Activated CD8-positive, alpha-beta memory T cell treated with anti-CD3 and anti-CD28 coated beads, Interleukin-2, amount 10 ng/mL, durations not matched to agents 7 days and 5 days (primary cell): ENCODE results near the gene GDI1. TPM values are rescaled to one million over a fixed set of nuclear protein-coding genes. Genes with fewer than 3 reads are reported as not detected.

Experiments
- ATAC-seq: fragments of 150-1000 bp; cut with Tn5 transposase; one replicate; pipeline ENCODE4 v1.10.0; 2021; ENCODE audit warnings: moderate library complexity
- CTCF ChIA-PET: fragments of 350-600 bp; sonication (Branson Sonifier 250); formaldehyde crosslinking; loops from one replicate; lab custom pipeline; 2021; ENCODE audit warnings: antibody characterized with exemption; lab: Charles Lee
- DNase-seq: peaks from one replicate; pipeline ENCODE4 v3.0.0-alpha.2; 2020
- H3K27ac Mint-ChIP-seq: one replicate; pipeline ENCODE4 v1.8.0; 2021; ENCODE audit warnings: mild to moderate bottlenecking, mixed read lengths
- H3K27me3 Mint-ChIP-seq: one replicate; pipeline ENCODE4 v1.8.0; 2021; ENCODE audit warnings: mixed read lengths
- H3K36me3 Mint-ChIP-seq: one replicate; pipeline ENCODE4 v1.8.0; 2021; ENCODE audit warnings: mild to moderate bottlenecking, mixed read lengths
- H3K4me1 Mint-ChIP-seq: one replicate; pipeline ENCODE4 v1.8.0; 2021; ENCODE audit warnings: mixed read lengths
- H3K4me3 Mint-ChIP-seq: one replicate; pipeline ENCODE4 v1.8.0; 2021; ENCODE audit warnings: mild to moderate bottlenecking, moderate library complexity, mixed read lengths
- H3K9me3 Mint-ChIP-seq: one replicate; pipeline ENCODE4 v1.8.0; 2022; ENCODE audit warnings: low read depth, mixed read lengths
- microRNA-seq: library from miRNA; unstranded; fragments of <30 nt; microRNA quantifications from one replicate; pipeline ENCODE4 v1.2.0, GENCODE V29; 2022
- total RNA-seq, 2 experiments: library from RNA; stranded (reverse); gene quantifications; one replicate each; pipeline ENCODE4 v1.2.3, GENCODE V29; 2021

Gene GDI1
- total RNA-seq, 2 experiments from 2014 or later, result 99.0 to 117 TPM

GRCh38 chrX:154487518-154488290 is 50.8 kb downstream of the GDI1 start:
- ATAC-seq (no peak), DNase-seq (no peak)
- no peaks in the 10 kb centered on the region for H3K27me3 Mint-ChIP-seq
- H3K27ac Mint-ChIP-seq, result no peak overlapping the region
- H3K9me3 Mint-ChIP-seq, result no peaks in the 10 kb centered on the region
- CTCF ChIA-PET, result interaction anchor here (0.6 to 1.6 kb wide), 2 partner anchors 59 to 508 kb away, joined by 3 read pairs; no protein-coding TSS in a partner anchor
- peaks cover 2% of the 10 kb centered on the region for H3K36me3 Mint-ChIP-seq
- peak overlapping the region; percentile 63 for H3K4me3 Mint-ChIP-seq
- H3K4me1 Mint-ChIP-seq, result peaks cover 38% of the 10 kb centered on the region

DNA sequence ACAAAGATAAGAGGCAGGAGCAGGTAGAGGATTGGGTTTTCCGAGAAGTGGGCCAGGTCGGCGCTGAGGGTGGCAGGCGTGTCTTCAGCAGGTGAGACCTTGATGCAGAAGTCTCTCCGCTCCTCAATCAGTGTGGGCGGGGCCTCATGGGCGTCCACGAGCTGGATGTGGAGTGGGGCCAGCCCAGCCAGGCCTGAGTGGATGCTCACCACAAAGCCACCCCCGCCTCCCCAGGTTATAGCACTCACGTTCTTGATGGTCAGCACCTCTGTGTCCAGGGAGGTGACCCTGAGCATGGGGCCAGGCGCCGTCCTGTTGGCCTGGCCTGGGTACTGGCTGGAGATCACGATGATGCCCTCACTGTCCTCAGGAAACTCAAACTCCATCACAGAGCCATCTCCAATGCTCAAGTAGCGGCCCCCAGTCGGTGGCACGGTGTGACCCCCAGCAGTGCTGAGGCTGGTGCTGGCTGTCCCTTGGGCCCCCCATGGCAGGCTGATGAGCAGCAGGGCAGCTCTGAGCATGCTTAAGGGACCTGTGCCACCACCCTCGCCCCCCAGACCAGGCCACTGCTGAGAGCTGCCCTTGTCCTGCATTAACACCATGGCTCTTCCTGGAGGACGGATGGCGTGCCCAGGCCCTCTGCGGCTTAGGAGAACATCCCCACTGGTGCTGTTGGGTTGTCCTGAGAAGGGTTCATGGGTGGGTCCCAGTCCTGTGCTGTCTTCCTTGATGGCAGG is 51.6 kb downstream of the GDI1 start:
- no peak overlapping the region for H3K4me3 Mint-ChIP-seq
- peaks cover 37% of the 10 kb centered on the region for H3K4me1 Mint-ChIP-seq
- ATAC-seq (no peak), DNase-seq (no peak)
- CTCF ChIA-PET, result interaction anchor here (0.6 to 1.3 kb wide), 2 partner anchors 45 to 509 kb away, joined by 3 to 4 read pairs; no protein-coding TSS in a partner anchor
- no peaks in the 10 kb centered on the region for H3K9me3 Mint-ChIP-seq
- no peaks in the 10 kb centered on the region for H3K27me3 Mint-ChIP-seq
- H3K27ac Mint-ChIP-seq, result no peak overlapping the region
- peaks cover under 1% of the 10 kb centered on the region for H3K36me3 Mint-ChIP-seq

GRCh38 chrX:154489182-154489581 is 52.2 kb downstream of the GDI1 start:
- H3K36me3 Mint-ChIP-seq, result no peaks in the 10 kb centered on the region
- no peaks in the 10 kb centered on the region for H3K9me3 Mint-ChIP-seq
- no peaks in the 10 kb centered on the region for H3K27me3 Mint-ChIP-seq
- CTCF ChIA-PET, result interaction anchor here (1.3 to 1.5 kb wide), 4 partner anchors 21 to 44 kb away, joined by 3 to 4 read pairs (median 3); no protein-coding TSS in a partner anchor
- H3K27ac Mint-ChIP-seq, result peak overlapping the region; percentile 91
- no peak for ATAC-seq
- DNase-seq, result no peak
- H3K4me3 Mint-ChIP-seq, result peak overlapping the region; percentile 84
- peaks cover 36% of the 10 kb centered on the region for H3K4me1 Mint-ChIP-seq

DNA sequence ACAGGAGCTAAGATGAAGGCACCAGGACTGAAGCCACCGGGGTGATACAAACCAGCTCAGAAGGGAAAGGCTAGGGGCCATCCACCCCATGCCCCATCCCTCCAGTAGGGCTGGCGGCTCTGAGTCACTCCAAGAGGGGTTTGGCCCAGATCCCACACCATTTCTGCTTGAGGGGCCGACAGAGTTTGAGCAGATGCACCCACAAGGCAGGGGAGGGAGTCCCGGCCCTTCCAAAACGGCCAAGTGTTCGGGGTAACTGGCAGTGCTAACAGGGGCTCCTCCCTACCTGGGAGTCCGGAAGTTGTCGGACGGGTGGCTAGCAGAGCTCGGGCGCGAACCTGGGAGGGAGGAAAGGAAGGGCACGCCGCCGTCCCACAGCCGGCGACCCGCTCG is 53.1 kb downstream of the GDI1 start:
- CTCF ChIA-PET, result interaction anchor here (1.3 to 1.9 kb wide), 7 partner anchors 20 to 117 kb away, joined by 3 to 6 read pairs (median 3); no protein-coding TSS in a partner anchor
- DNase-seq (peak; percentile 66), ATAC-seq (peak; percentile 28)
- no peaks in the 10 kb centered on the region for H3K36me3 Mint-ChIP-seq
- H3K4me1 Mint-ChIP-seq, result peaks cover 30% of the 10 kb centered on the region
- H3K9me3 Mint-ChIP-seq, result no peaks in the 10 kb centered on the region
- peak overlapping the region; percentile 91 for H3K27ac Mint-ChIP-seq
- no peaks in the 10 kb centered on the region for H3K27me3 Mint-ChIP-seq
- H3K4me3 Mint-ChIP-seq, result peak overlapping the region; percentile 84

DNA sequence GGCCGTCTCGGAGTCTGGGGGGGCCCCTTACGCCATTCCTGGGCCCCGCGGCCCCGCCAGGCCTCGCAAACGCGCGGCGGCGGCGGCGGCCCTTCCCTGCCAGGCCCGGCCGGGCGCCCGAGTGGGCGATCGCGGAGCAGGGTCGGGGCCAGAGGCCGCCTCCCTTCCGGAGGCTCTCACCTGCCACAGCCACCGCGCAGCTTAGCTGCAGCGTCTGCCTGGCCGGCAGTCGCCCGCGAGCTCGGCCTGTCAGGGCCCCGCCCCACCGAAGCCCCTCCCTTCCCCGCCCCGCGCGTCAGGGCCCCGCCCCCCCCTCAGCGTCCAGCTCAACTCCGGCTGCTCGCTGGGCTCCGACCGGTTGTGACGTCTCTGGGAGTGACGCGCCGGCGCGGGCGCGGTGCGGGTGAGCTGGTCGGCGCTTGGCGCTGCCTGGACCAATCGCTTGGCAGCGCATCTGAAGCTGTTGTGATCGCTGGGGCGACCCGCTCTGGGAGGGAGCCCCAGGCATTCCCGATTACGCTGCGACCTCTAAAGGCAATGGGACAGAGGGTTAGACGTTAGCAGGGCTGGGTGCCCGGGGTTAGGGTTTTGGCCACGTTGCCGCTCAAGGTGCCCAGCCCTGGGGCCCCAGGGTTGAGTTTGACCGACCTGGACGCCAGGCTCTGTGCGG is 53.6 kb downstream of the GDI1 start, which contains the start of gene SLC10A3:
Gene SLC10A3 (minus strand): TSS at position 216 of the 670 bp plus-strand sequence. CDS start 1,689 bp downstream, outside the sequence.
- peak; percentile 89 for ATAC-seq
- H3K9me3 Mint-ChIP-seq, result no peaks in the 10 kb centered on the region
- CTCF ChIA-PET, result interaction anchor here (1.3 to 1.9 kb wide), 6 partner anchors 20 to 118 kb away, joined by 3 to 6 read pairs (median 3); no protein-coding TSS in a partner anchor
- no peaks in the 10 kb centered on the region for H3K36me3 Mint-ChIP-seq
- H3K4me3 Mint-ChIP-seq, result peak within 1 kb of the TSS; percentile 85
- peak; percentile 94 for DNase-seq
- H3K27ac Mint-ChIP-seq, result peak within 1 kb of the TSS; percentile 93
- H3K27me3 Mint-ChIP-seq, result no peaks in the 10 kb centered on the region
- H3K4me1 Mint-ChIP-seq, result peaks cover 28% of the 10 kb centered on the region

Small RNAs within 50 kb of the gene (microRNA-seq; reads per million reads assigned to microRNA genes)
- 1.3 reads per million for gene MIR6858

Other genes starting within 250 kb of the GDI1 start
- gene OPN1MW2, start 217.4 kb upstream of the GDI1 start, total RNA-seq, result not detected
- gene OPN1MW3, start 179.6 kb upstream of the GDI1 start, total RNA-seq, result not detected
- not detected for gene TEX28, start 142.0 kb upstream of the GDI1 start, total RNA-seq
- gene TKTL1, start 141.4 kb upstream of the GDI1 start, total RNA-seq, result 1 to 10 TPM in 1 of 2 experiments, under 1 TPM in 1; 0.75 to 1.1 TPM
- 1,000 to 10,000 TPM; 1,602 to 2,011 TPM for gene FLNA, start 62.5 kb upstream of the GDI1 start, total RNA-seq
- 10 to 100 TPM; 64.6 to 70.2 TPM for gene EMD, start 57.9 kb upstream of the GDI1 start, total RNA-seq
- gene RPL10, start 38.8 kb upstream of the GDI1 start, total RNA-seq, result 1,000 to 10,000 TPM; 2,013 to 2,356 TPM
- gene DNASE1L1, start 27.9 kb upstream of the GDI1 start, total RNA-seq, result 10 to 100 TPM; 18.4 to 19.6 TPM
- 10 to 100 TPM; 77.1 to 90.2 TPM for gene TAFAZZIN, start 25.6 kb upstream of the GDI1 start, total RNA-seq
- 10 to 100 TPM; 42.0 to 48.4 TPM for gene ATP6AP1, start 8.5 kb upstream of the GDI1 start, total RNA-seq
- gene FAM50A, start 7.0 kb downstream of the GDI1 start, total RNA-seq, result 10 to 100 TPM; 66.2 to 70.5 TPM
- gene PLXNA3, start 21.1 kb downstream of the GDI1 start, total RNA-seq, result 10 to 100 TPM; 42.3 to 48.5 TPM
- gene LAGE3, start 42.1 kb downstream of the GDI1 start, total RNA-seq, result 10 to 100 TPM; 38.8 to 39.0 TPM
- 10 to 100 TPM; 48.1 to 53.2 TPM for gene UBL4A, start 49.5 kb downstream of the GDI1 start, total RNA-seq
- gene SLC10A3, start 53.5 kb downstream of the GDI1 start, total RNA-seq, result 10 to 100 TPM; 24.3 to 24.9 TPM
- gene FAM3A, start 79.1 kb downstream of the GDI1 start, total RNA-seq, result 10 to 100 TPM; 21.5 to 31.7 TPM
- gene G6PD, start 109.7 kb downstream of the GDI1 start, total RNA-seq, result 100 to 1,000 TPM; 116 to 117 TPM
- gene IKBKG, start 110.5 kb downstream of the GDI1 start, total RNA-seq, result 10 to 100 TPM; 53.0 to 58.1 TPM
- gene CTAG1A, start 148.0 kb downstream of the GDI1 start, total RNA-seq, result not detected
- gene CTAG1B, start 182.1 kb downstream of the GDI1 start, total RNA-seq, result not detected
- 10 to 100 TPM; 30.3 to 31.6 TPM for gene CTAG2, start 216.4 kb downstream of the GDI1 start, total RNA-seq